Measurements from ENCODE around the gene ZNF419.

- TF ChIP-seq CTCF (IDR thresholded peaks at IDR 0.05 in 4 of 5, conservative IDR thresholded peaks at IDR 0.05 in 1 of 5), result no peak
- TF ChIP-seq POLR2A (IDR thresholded peaks at IDR 0.05), result no peak
These were observed 18.6 kb downstream of the ZNF419 start for GRCh38 chr19:57506163-57506562.

Data from gastrocnemius medialis (tissue), 4 donors.